ENCODE data around the gene CYP4F3.
A peak's percentile ranks its signal among the peaks of the same experiment; 100 is the strongest.
"Not testable (repeated sequence)": the region's sequence is repeated elsewhere in the genome, so short reads cannot be mapped to it uniquely, and the experiment has no call there.

The CYP4F3 gene, protein sequence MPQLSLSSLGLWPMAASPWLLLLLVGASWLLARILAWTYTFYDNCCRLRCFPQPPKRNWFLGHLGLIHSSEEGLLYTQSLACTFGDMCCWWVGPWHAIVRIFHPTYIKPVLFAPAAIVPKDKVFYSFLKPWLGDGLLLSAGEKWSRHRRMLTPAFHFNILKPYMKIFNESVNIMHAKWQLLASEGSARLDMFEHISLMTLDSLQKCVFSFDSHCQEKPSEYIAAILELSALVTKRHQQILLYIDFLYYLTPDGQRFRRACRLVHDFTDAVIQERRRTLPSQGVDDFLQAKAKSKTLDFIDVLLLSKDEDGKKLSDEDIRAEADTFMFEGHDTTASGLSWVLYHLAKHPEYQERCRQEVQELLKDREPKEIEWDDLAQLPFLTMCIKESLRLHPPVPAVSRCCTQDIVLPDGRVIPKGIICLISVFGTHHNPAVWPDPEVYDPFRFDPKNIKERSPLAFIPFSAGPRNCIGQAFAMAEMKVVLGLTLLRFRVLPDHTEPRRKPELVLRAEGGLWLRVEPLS

DNA sequence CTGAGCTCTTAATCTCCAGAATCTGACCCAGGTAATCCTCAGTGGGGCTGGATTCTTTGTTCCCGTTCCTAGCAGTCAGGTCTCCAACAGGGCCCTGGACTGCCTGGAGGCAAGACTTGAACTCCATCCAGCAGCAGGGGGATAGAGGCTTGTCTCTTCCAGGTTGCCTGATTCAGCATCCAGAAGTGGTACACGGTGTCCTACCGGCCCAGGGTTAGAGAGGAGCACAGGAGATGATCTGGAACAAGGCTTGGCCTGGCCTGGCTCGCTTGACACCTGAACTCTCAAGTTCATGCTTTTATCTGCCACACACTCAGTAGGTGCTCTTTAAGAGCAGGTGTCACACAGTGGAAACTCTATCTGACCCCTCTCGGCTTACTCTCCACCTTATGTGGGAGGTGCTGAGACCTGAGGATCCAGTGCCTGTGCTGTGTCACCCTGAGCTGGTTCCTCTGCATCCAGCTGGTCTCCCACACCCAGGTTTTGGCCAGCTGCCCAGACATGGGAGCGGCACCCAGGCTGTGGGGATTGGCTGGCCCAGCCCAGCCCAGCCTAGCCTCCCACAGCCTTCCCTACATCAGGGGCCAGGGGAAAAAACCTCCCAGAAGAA is at the start of gene CYP4F3:
TSS of gene CYP4F3 (plus strand) at position 604 of the 610 bp plus-strand sequence. CDS start 519 bp downstream, outside the sequence.
- peak; percentile 51 for DNase-seq

DNA sequence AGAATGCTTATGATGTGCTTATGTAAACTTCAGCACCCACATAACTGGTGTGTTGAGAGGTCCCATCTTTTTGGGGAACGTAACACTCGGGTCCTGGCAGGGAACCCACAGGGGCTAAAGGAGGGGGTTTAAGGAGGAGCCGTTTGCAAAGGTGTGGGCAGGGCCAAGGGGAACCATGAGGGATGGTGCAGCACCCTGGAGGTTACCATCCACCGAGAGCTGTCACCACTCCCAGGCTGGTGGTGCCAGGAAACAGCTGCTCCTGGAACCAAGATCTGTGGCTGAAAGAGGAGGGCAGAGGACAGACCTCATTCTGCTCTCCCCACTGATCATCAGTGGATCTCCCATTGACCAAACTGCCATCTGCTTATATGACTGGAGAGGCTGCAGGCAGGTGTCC is 48.9 kb upstream of the CYP4F3 start:
- no peak for DNase-seq

DNA sequence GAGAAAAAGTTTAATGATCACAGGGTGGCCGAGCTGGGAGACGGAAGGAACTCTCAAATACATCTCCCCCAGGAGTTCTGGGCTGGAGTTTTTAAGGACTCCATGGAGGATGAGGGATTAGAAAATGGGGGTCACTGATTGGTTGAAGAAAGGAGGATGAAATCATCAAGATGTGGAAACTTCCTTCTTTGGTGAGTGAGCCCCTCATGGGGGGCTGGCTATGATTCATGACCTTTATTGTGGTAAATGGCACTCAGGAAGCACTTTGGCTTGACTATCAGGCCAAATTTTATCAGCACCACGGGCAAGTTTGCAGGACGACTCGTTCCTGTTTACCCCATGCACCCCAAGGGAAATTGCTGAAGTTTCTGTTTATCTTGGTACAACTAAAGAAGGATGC is 48.2 kb upstream of the CYP4F3 start:
- DNase-seq: not testable (repeated sequence)

DNA sequence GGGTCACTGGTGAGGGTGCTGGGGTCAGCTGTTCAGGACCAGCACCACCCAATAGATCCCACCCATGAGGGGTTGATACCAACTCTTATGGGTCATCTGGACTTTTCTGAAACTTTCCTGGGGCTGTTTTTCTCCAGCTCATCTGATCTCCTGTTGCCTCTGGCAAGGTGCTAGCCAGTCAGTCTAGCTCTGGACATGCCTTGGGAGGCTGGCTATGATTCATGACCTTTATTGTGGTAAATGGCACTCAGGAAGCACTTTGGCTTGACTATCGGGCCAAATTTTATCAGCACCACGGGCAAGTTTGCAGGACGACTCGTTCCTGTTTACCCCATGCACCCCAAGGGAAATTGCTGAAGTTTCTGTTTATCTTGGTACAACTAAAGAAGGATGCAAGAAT is 46.9 kb upstream of the CYP4F3 start:
- DNase-seq: not testable (repeated sequence)

DNA sequence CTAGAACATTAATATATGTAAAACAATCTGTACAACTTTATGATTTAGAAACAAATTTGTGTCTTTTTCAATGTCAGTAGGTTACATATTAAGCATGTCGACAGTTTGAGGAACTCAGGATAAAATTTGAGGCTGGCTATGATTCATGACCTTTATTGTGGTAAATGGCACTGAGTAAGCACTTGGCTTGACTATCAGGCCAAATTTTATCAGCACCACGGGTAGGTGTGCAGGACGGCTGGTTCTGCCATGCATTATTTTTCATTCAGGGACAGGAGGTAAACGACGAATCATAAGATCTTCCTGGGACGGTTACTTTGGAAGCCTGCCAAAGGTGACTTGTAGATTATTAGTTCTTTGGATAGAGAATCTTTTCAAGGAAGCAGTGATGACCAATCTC is 45.6 kb upstream of the CYP4F3 start:
- DNase-seq: no peak

DNA sequence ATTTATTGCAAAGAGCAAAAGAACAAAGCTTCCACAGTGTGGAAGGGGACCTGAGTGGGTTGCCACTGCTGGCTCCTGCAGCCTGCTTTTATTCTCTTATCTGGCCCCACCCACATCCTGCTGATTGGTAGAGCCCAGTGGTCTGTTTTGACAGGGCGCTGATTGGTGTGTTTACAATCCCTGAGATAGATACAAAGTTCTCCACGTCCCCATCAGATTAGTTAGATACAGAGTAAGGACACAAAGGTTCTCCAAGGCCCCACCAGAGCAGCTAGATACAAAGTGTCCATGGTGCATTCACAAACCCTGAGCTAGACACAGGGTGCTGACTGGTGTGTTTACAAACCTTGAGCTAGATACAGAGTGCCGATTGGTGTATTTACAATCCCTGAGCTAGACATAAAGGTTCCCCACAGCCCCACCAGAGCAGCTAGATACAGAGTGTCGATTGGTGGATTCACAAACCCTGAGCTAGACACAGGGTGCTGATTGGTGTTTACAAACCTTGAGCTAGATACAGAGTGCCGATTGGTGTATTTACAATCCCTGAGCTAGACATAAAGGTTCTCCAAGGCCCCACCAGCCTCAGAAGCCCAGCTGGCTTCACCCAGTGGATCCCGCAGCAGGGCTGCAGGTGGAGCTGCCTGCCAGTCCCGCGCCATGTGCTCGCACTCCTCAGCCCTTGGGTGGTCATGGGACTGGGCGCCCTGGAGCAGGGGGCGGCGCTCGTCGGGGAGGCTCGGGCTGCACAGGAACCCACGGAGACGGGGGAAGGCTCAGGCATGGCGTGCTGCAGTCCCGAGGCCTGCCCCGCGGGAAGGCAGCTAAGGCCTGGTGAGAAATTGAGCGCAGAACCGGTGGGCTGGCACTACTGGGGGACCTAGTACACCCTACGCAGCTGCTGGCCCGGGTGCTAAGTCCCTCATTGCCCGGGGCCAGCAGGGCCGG is 32.4 kb upstream of the CYP4F3 start:
- not testable (repeated sequence) for DNase-seq

DNA sequence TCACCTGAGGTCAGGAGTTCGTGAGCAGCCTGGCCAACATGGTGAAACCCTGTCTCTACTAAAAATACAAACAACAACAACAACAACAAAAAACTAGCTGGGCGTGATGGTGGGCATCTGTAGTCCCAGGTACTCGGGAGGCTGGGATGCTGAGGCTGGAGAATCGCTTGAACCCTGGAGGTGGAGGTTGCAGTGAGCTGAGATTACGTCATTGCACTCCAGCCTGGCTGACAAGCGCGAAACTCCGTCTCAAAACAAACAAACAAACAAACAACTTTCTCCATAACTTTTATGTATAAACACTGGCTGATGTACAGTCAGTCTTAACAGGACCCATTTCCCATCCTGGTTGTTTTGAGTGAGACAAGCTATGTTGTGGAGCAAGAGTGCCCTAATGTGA is 31.4 kb upstream of the CYP4F3 start:
- DNase-seq: no peak

DNA sequence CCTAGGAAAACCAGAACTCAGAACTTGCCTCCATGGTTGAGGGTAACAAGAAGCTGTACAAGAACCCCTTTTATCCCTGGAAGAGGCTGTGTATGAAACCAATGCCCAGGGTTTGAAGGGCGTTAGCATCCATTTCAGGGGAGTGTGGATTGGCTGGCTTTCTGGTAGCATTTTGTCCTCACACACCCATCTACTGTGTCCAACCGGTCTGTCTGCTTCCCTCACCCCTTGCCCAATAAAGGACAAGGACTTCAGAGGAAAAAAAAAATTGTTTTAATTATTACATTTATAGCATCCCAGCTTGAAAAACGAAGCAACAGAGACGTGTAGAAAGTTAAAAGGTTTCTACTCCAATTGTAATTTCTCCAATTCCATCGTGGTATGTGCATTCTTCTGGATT is 28.4 kb upstream of the CYP4F3 start:
- no peak for DNase-seq

DNA sequence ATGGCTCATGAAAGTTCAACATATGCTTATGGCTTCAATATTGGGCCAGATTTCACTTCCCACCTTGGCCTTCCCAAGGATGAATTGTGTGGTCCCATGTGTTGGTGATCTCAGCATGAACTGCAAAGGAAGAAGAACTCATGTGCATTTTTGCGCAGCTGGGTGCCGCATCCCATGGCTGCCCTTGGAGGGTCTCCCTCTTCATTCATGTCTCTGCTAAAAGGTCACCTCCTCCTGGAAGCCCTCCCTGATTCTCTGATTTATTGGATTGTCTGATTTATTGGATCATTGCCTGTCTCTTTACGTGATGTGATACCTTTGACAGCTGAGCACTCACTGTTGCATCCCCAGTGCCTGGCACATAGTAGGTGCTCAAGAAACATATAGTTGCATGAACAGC is 27.4 kb upstream of the CYP4F3 start:
- DNase-seq: no peak

DNA sequence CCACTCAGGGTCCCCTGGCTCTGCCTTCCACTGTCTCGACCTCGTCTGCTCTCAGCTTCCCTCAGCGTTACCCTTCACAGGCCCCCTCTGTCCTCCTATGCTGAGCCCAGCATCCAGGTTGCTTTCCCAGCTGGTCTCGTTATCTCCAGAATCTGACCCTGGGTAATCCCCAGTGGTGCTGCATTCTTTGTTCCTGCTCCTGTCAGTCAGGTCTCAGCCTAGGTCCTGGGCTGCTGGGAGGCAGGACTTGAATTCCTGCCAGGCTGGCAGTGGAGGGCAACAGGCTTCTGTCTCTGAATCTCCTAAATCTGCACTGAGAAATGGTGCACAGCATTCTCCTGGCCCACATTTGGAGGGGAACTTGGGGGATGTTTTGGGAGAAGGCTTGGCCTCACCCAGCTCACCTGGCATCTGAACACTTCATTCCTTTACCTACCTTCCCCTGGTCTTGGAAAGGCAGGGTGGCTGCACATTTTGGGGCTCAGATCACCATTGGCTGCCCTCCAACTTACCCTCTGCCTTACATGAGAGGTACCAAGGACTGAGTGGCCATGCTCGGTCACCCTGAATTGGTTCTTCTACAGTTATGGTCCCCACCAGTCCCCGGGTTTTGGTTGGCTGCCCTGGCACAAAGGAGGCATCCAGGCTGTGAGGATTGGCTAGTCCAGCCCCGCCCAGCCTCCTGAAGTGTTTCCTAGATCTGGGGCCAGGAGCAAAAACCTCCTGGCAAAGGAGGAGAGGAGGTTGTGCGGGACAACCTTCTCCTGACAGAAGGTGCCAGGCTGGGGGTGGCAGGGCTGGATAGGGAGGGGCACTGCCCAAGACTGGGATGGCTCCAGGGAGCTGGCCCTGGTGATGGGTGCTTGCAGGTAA is 26.0 kb upstream of the CYP4F3 start, which contains the start of gene CYP4F8:
TSS of gene CYP4F8 (plus strand) at position 712 of the 873 bp plus-strand sequence. CDS start 399 bp downstream, outside the sequence.
- DNase-seq: no peak

DNA sequence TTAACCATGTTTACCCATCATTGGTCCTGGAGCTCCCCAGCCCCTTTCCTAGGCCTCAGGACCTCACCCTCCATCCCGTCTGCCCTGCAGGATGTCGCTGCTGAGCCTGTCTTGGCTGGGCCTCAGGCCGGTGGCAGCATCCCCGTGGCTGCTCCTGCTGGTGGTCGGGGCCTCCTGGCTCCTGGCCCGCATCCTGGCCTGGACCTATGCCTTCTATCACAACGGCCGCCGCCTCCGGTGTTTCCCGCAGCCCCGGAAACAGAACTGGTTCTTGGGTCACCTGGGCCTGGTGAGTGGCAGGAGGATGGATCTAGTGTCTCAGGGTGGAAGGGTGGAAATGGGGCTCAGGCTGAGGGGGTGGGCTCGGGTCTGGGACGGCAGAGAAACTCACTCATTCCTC is 25.2 kb upstream of the CYP4F3 start:
- no peak for DNase-seq

DNA sequence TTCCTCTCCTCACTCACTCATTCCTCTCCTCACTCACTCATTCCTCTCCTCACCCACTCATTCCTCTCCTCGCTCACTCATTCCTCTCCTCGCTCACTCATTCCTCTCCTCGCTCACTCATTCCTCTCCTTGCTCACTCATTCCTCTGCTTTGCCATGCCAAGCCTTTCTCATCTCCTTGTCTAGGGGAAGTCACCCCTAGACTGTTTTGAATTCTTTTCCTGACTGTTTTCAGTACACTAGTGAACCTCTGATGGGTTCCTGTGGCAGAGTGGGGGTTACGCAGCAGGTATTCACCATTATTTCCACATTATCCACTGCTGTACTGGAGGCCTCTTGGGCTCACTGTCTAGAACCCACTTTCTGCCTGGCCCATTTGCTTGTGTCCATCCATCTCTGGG is 24.5 kb upstream of the CYP4F3 start:
- no peak for DNase-seq

DNA sequence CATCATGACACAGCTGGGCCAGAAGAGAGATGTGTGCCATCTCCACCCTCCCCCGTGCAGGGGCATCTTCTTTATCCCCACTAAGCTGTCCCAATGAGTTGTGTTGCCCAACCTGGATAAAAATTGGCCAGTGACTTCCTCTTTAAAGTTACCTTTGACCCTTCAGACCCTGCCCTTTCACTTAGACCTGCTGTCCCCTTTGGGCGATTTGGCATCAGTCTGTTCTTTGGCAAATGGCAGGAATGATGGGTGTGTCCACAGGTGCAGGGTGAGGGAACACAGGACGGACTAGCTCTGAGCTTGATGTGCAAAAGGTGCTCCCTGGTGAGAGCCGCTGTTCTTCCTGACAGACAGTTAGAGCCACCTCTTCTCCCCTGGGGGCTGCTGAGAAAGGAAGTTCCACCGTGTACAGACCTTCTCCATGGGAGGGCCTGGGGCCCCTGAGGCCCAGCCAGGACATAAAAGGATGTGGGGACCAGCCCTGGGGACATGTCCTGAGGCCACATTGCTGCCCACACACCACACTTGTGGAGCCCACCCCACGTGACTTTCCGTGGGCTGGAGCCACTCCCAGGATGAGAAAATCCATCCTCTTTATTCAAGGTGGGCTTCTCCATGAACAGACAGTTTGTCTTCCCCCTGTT is 23.9 kb upstream of the CYP4F3 start:
- DNase-seq: no peak

DNA sequence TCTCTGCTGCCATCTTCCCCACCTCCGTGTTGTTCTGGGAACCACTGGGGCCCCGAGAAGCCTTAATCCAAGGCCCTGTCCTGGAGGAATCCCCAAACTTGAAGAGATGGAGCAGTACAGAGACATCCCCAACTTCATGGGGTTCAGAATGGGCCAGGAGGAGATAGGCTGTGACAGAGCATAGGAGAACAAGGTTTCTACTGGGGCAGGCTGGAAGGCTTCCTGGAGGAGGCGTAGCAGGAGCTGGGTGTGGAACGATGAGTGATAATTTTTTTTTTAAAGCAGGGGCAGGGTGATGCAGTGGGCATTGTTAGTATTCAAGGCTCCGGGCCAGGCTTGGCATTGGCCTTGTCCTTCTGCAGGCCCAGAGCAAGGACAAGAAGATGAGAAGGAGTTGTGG is 22.4 kb upstream of the CYP4F3 start:
- DNase-seq: no peak

DNA sequence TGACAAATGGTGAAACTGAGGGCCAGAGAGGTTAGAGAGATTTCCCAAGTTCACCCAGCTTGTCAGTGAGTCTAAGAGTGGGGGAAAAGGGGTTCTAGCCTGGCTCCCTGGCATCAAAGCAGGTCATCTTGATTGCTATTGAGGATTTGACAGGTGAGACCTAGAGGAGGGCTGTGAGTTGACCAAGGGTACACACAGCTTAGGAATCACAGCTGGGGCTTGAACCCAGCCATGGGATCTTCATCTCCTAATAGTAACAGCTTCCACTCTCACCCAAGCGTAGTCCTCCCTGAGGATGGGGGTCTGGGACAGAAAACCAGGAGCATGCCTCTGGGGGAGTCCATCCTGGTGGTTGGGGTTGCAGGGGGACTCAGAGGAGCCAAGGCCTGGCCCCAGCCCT is 18.9 kb upstream of the CYP4F3 start:
- DNase-seq: no peak

DNA sequence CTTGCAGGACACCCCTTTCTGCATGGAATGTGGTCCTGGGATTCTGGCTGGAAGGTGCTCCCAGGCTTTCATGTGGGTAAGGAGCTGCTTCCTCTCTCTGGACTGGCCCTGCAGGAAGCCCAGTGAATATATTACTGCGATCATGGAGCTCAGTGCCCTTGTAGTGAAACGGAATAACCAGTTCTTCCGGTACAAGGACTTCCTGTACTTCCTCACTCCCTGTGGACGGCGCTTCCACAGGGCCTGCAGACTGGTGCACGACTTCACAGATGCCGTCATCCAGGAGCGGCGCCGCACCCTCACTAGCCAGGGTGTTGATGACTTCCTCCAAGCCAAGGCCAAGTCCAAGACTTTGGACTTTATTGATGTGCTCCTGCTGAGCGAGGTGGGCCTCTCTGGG is 17.7 kb upstream of the CYP4F3 start:
- no peak for DNase-seq

DNA sequence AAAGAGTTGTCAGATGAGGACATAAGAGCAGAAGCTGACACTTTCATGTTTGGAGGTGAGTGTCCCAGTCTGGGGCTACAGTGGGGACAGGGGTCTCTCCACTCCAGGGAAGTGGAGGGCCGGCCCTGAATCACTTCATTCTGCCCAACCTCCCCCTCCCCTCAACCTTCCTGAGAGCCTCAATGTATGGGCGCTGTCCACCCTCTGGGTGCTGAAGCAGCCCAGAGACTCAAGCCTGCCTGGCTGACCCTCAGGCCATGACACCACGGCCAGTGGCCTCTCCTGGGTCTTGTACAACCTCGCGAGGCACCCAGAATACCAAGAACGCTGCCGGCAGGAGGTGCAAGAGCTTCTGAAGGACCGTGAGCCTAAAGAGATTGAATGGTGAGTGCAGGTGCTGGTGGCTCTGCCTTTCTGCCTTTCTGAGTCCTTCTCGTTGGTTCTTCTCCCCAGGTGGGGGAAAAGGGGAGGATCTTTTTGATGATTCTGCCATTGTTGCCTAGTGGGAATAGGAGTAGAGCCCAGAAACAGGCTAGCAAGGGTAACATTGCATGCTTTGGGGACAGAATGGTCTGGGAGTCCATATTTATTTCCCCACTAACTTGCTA is 16.9 kb upstream of the CYP4F3 start:
- DNase-seq: no peak

DNA sequence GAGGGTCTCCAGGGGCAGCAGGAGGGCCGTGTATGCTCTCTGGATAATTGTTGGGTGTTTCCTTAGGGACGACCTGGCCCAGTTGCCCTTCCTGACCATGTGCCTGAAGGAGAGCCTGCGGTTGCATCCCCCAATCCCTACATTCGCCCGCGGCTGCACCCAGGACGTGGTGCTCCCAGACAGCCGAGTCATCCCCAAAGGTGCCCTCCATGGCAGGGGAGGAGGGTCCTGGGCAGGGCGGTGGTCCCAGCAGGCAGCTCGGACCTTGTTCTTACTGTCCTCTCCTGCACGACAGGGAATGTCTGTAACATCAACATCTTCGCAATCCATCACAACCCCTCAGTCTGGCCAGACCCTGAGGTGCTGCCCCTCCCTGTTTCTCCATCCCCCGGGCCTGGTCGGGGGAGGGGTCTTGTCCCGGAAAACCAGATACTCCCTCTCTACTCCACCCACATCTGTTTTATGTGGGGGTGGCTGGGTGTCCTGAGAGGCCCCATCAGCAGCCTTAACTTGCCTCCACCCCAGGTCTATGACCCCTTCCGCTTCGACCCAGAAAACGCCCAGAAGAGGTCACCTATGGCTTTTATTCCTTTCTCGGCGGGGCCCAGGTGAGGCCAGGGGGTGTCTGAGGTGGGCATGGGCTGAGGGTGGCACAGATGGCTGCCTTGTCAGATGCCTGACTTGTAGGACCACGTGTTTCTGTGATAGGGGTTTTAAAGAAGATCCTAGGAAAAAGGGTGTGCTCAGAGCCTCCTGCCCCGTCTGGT is 12.3 kb upstream of the CYP4F3 start:
- DNase-seq: no peak

DNA sequence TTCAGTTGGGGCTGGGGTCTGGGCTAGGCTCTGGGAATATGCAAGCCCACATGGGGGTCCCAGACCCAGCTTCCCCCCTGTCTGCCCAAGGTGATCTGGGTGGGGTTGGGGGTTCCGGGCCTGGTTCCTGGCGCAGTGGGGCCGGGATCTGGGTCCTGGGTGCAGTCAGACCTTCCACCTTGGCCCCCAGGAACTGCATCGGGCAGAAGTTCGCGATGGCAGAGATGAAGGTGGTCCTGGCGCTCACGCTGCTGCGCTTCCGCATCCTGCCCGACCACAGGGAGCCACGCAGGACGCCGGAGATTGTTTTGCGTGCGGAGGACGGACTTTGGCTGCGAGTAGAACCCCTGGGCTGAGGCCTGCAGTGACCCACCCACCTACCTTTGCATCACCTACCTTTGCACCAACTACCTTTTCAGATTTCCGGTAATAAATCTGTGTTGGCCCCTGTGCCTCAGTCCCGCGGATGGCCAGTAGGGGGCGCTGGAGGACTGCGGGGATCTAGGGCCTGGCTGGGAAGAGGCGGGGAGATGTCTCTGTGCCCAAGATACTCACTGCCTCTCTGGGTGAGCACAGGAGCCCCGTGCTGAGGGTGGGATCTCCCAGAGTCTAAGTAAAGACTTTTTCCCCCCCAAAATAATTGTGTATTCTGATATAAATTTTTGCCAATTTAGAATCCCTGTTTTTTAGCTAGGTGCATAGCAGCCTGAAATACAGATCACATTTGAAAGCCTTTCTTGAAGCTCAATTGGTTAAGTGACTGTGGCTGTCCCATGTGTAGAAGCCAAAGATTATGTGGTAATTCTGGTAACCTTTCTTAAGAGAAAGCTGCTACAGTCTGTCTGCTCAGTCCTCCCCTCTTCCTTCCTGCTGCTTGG is 11.5 kb upstream of the CYP4F3 start:
- DNase-seq: peak; percentile 47
